ENCODE data around the gene THAP11.

GRCh38 chr16:67833415-67834241 is 8.5 kb upstream of the THAP11 start:
- TF ChIP-seq CTCF (IDR thresholded peaks at IDR 0.05) (no peak), POLR2A (IDR thresholded peaks at IDR 0.05) (peak; percentile 67 to 88 (median 86))
